Upper lobe of right lung (tissue), 1 donor: ENCODE data around the gene TCN1. TPM values are rescaled to one million over a fixed set of nuclear protein-coding genes. Genes with fewer than 3 reads are reported as not detected.
"Not testable (repeated sequence)": the region's sequence is repeated elsewhere in the genome, so short reads cannot be mapped to it uniquely, and the experiment has no call there.

Source experiments
- ATAC-seq: fragments of 200-7000 bp; cut with Tn5 transposase; one replicate; pipeline ENCODE4 v1.9.1; 2020; ENCODE audit warnings: mild to moderate bottlenecking, moderate library complexity
- DNase-seq: peaks from one replicate; pipeline ENCODE4 v3.0.0-alpha.2; 2020
- H3K27ac ChIP-seq: fragments of 200-600 bp; one replicate; pipeline ENCODE4 v1.8.0; 2022
- H3K27me3 ChIP-seq: fragments of 200-600 bp; one replicate; pipeline ENCODE4 v1.8.0; 2022; ENCODE audit warnings: mild to moderate bottlenecking
- H3K36me3 ChIP-seq: fragments of 200-600 bp; one replicate; pipeline ENCODE4 v1.8.0; 2022
- H3K4me1 ChIP-seq: fragments of 200-600 bp; one replicate; pipeline ENCODE4 v1.8.0; 2022
- H3K4me3 ChIP-seq: fragments of 200-600 bp; one replicate; pipeline ENCODE4 v1.8.0; 2022; ENCODE audit warnings: mild to moderate bottlenecking
- H3K9me3 ChIP-seq: fragments of 200-600 bp; one replicate; pipeline ENCODE4 v1.8.0; 2022
- CTCF ChIP-seq: fragments of 200-600 bp; IDR thresholded peaks from one replicate; pipeline ENCODE4 v1.8.0; 2022; ENCODE audit warnings: antibody characterized with exemption
- intact Hi-C: fragments of 100-400 bp; cut with DNase I; formaldehyde crosslinking; loops from one replicate; pipeline ENCODE4 v1.11.0; 2022
- total RNA-seq: library from RNA; stranded (reverse); fragmentation: NEBNext Ultra II Directional; extraction: Animal tissue kit (Norgen Biotek cat#: 25700); gene quantifications from one replicate; pipeline ENCODE4 v1.2.1, GENCODE V29; 2021
- donor health status: DM: no; HTN: yes; CAD: no; lungs with severe emphysema.

The TCN1 gene
- total RNA-seq, 1 donor from 2014 or later, result not detected

- Histone ChIP-seq H3K27me3 (no peaks in the 10 kb centered on the region), H3K4me1 (no peaks in the 10 kb centered on the region), H3K27ac (no peak overlapping the region), H3K4me3 (no peak overlapping the region), H3K9me3 (no peaks in the 10 kb centered on the region), H3K36me3 (no peaks in the 10 kb centered on the region)
- ATAC-seq (no peak), DNase-seq (no peak)
- intact Hi-C loops, result no loop called here
- TF ChIP-seq CTCF, result no peak
These were observed 8.6 kb downstream of the TCN1 start for GRCh38 chr11:59857439-59858434.

- Histone ChIP-seq H3K4me3 (no peak overlapping the region), H3K9me3 (no peaks in the 10 kb centered on the region), H3K27me3 (no peaks in the 10 kb centered on the region), H3K36me3 (no peaks in the 10 kb centered on the region), H3K4me1 (no peaks in the 10 kb centered on the region), H3K27ac (no peak overlapping the region)
- intact Hi-C loops, result no loop called here
- no peak for TF ChIP-seq CTCF
- DNase-seq, result no peak
- no peak for ATAC-seq
These were observed 11.4 kb downstream of the TCN1 start for GRCh38 chr11:59854871-59855270.

GRCh38 chr11:59851416-59851815 lies 14.9 kb downstream of the TCN1 start:
- H3K27ac ChIP-seq, ATAC-seq, intact Hi-C loops, DNase-seq, H3K27me3 ChIP-seq, H3K4me3 ChIP-seq, H3K36me3 ChIP-seq, H3K4me1 ChIP-seq, H3K9me3 ChIP-seq: not testable (repeated sequence)

GRCh38 chr11:59849551-59849950 lies 16.7 kb downstream of the TCN1 start:
- H3K4me1 ChIP-seq, H3K4me3 ChIP-seq, H3K9me3 ChIP-seq, H3K27me3 ChIP-seq, DNase-seq, ATAC-seq, intact Hi-C loops, H3K36me3 ChIP-seq, H3K27ac ChIP-seq: not testable (repeated sequence)

- ATAC-seq, result peak; percentile 67
These were observed 17.2 kb downstream of the TCN1 start for GRCh38 chr11:59849129-59849528.

GRCh38 chr11:59848439-59848838 lies 17.8 kb downstream of the TCN1 start:
- intact Hi-C loops, H3K9me3 ChIP-seq, DNase-seq, ATAC-seq, H3K27ac ChIP-seq, H3K4me3 ChIP-seq, H3K36me3 ChIP-seq, H3K27me3 ChIP-seq, H3K4me1 ChIP-seq: not testable (repeated sequence)

More at GRCh38 chr11:59849129-59849528, 17.2 kb downstream of the TCN1 start:
- DNase-seq, result no peak
- Histone ChIP-seq H3K27ac (no peak overlapping the region), H3K9me3 (no peaks in the 10 kb centered on the region), H3K4me1 (no peaks in the 10 kb centered on the region), H3K36me3 (no peaks in the 10 kb centered on the region), H3K27me3 (no peaks in the 10 kb centered on the region), H3K4me3 (no peak overlapping the region)
- TF ChIP-seq CTCF, result no peak
- intact Hi-C loops, result no loop called here

- ATAC-seq (no peak), DNase-seq (no peak)
- no peak overlapping the region for H3K27ac ChIP-seq
- H3K27me3 ChIP-seq, result no peaks in the 10 kb centered on the region
- no peaks in the 10 kb centered on the region for H3K9me3 ChIP-seq
- intact Hi-C loops, result no loop called here
- no peak for TF ChIP-seq CTCF
- no peaks in the 10 kb centered on the region for H3K36me3 ChIP-seq
- H3K4me1 ChIP-seq, result no peaks in the 10 kb centered on the region
- H3K4me3 ChIP-seq, result no peak overlapping the region
These were observed 18.7 kb downstream of the TCN1 start for GRCh38 chr11:59847626-59848025.
